GM18505 (cell line): ENCODE data around the gene PRKRA.
"Not testable (repeated sequence)": the region's sequence is repeated elsewhere in the genome, so short reads cannot be mapped to it uniquely, and the experiment has no call there.

Source experiments
- ATAC-seq: cut with Tn5 transposase; IDR thresholded peaks from one replicate; pipeline ENCODE4 v1.9.1; 2021; ENCODE audit not compliant: unreplicated experiment
- POLR2A ChIP-seq: IDR thresholded peaks from 4 replicates; pipeline ENCODE4 v1.6.1; 2011; ENCODE audit warnings: borderline replicate concordance; ENCODE audit not compliant: insufficient read depth, insufficient read length; ENCODE audit errors: extremely low read depth

Gene PRKRA

DNA sequence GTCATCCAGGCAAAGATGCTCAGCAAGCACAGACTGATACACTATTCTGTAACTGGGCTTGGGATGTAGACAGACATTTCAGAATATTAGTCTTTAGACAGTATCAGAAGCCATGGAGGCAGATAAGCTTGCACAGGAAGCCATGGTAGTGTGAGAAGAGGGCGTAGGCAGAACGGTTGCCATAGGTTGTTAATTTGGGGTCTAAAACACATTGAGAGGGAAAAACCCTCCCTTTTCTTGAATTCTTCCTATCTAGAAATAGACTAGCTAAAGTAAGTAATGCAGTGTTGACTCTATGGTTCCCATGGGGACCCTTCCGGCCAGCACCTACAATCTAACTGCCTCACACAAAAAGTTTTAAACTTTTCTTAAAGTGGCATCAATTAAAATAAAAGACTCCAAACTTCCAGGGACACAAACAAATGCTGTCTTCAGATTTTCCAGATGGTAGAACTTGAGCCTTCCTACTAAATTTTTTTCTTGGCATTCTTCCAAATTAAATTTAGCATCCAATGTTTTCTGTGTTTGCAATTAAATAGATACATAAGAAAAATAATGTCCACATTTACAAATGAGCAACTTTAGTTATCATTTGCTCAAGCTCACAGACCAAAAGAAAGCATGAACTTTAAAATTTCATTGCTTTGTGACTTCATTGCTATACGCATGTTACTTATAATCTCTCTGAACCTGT lies 1.9 kb downstream of the PRKRA start:
- no peak for ATAC-seq
- no peak for TF ChIP-seq POLR2A

GRCh38 chr2:178441426-178441825 lies 9.5 kb downstream of the PRKRA start:
- no peak for ATAC-seq
- no peak for TF ChIP-seq POLR2A

DNA sequence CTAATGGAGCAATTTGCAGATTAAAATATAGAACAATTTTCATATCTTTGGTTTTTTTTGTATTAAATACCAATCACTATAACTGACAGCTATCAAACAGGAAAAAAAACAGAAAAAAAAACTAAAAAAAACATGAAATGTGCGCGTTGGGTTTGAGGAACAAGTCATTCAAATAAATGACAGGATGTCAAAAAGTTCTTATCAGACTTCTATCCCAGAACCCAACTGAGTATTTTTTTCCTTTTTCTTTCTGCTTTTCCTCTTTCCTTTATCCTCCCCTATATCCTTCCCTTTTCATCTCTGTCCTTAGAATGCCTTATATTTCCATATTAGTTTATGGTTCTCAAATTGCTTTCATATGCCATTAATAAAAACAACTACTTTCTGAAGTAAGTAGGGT lies 14.3 kb downstream of the PRKRA start:
- no peak for TF ChIP-seq POLR2A
- no peak for ATAC-seq

GRCh38 chr2:178429336-178429735 lies 21.6 kb downstream of the PRKRA start:
- no peak for TF ChIP-seq POLR2A
- no peak for ATAC-seq

GRCh38 chr2:178428396-178428806 lies 22.6 kb downstream of the PRKRA start:
- TF ChIP-seq POLR2A: no peak
- ATAC-seq: no peak

DNA sequence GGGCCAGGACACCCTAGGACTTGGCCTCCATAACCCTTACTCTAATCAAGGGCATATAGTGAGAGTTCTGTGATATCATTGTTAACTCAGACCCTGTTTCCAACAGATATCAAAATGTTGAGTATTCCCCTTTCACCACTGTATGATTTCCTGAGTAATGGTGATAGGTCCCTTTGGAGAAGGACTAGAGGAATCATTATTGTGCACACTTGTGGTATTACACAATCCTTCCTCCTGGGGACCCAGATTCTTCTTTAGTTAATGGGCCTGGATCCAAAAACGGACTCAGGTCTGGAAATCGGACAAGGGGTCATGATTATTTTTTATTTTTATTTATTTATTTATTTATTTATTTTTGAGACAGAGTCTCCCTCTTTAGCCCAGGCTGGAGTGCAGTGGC lies 23.5 kb downstream of the PRKRA start:
- TF ChIP-seq POLR2A: no peak
- ATAC-seq: no peak

DNA sequence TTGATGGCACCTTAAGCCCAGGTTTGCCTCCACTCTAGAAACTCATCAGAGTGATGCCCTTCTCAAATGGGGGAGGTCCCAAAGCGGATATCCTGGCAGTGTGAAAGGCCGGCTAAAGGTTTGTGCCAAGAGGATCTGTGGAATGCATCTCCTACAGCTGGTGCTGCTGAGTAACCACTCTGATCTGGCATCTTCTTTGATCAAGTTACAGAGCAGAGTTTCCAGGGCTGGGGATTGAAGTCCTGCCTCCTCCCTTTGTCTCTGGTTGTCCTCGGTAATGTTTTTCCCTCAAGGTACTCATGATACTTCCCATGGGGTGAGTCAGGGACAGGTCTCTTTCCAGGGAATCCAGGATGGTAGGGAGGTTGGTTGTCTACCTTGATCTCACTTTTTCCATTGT lies 24.6 kb downstream of the PRKRA start:
- TF ChIP-seq POLR2A: no peak
- no peak for ATAC-seq

DNA sequence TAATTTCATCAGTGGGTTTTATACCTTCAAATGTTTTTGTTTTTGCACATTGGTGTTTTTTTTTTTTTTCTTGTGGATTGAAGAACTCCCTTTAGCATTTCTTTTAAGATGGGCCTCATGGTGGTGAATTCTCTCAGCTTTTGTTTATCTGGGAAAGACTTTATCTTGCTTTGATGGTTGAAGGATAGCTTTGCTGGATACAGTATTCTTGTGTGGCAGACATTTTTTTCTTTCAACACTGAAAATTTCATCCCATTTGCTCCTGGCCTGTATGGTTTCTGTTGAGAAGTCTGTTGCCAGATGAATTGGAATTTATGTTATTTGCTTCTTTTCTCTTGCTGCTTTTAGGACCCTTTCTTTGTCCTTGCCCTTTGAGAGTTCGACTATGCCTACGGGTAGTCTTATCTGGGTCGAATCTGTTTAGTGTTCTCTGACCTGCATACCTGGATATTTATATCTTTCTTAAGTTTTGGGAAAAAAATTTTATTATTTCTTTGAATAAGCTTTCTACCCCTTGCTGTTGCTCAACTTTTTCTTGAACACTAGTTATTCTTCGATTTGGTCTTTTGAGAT lies 25.6 kb downstream of the PRKRA start:
- no peak for TF ChIP-seq POLR2A
- ATAC-seq: no peak

DNA sequence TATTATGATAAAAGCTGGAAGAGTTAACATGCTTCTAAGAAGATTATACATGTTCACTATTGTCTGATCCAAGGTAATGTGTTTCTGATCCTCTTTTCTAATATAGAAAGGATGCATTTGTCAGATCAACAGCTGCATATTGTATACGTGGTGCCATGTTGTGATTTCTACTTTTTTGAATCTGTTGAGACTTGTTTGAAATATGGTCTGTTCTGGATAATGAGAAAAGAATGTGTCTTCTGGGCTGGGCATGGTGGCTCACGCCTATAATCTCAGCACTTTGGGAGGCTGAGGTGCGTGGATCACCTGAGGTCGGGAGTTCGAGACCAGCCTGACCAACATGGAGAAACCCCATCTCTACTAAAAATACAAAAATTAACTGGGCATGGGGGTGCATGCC lies 27.2 kb downstream of the PRKRA start:
- ATAC-seq: not testable (repeated sequence)

GRCh38 chr2:178422097-178422496 lies 28.9 kb downstream of the PRKRA start:
- no peak for ATAC-seq
- TF ChIP-seq POLR2A: no peak

DNA sequence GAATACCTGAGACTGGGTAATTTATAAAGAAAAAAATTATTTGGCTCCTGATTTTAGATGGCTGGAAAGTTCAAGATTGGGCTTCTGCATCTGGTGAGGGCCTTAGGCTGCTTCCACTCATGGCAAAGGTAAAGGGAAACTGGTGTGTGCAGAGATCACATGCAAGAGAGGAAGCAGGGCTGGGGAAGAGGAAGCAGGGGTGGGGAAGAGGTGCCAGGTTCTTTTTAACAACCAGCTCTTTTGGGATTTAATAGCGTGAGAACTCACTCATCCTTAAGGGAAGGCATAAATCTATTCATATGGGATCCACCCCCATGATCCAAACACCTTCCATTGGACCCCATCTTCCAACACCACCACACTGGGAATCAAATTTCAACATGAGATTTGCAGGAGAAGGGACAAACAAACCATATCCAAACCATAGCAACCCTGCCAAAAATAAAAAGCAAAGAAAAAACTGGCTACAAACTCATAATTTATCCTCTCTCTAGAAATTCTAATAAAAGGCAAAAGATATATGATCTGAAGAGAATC lies 30.4 kb downstream of the PRKRA start:
- TF ChIP-seq POLR2A: no peak
- no peak for ATAC-seq

DNA sequence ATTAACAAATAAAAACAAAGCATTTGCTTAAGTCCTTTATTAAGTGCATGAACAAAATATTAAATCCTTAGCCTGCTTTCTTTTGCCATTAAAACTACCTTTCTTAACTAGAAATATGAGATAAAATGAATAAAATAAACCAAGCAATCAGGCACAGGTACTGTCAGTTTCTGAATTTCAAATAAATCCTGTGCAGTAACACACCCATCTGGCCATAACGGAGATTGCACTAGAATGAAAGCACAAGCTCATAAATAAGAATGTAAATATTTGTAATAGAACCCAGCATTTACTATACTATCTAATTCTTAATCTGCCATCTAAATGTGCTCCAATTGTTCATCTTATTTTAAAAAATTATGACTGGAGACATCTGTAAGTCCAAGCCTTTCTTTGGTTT lies 31.9 kb downstream of the PRKRA start:
- ATAC-seq: no peak
- no peak for TF ChIP-seq POLR2A

DNA sequence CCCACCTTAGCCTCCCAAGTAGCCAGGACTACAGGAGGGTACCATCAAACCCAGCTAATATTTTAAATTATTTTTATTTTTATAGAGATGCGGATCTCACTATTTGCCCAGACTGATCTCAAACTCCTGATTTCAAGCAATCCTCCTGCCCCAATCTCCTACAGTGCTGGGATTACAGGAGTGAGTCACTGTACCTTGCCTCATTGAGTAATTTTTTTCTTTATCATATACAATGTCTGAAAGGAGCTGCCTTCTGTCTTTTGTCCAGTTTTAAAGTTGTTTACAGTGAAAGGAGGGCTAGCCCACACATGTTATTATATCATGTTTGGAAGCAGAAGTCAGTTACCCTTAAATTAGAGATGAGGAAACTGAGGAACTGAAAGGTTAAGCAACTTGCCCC lies 32.5 kb downstream of the PRKRA start:
- no peak for TF ChIP-seq POLR2A
- ATAC-seq: no peak

GRCh38 chr2:178417916-178418315 lies 33.1 kb downstream of the PRKRA start:
- no peak for TF ChIP-seq POLR2A
- ATAC-seq: no peak
